ENCODE measurements around the gene PIGA. TPM values are rescaled to one million over a fixed set of nuclear protein-coding genes. Genes with fewer than 3 reads are reported as not detected.

PIGA gene
- polyA plus RNA-seq, 3 donors, result 6.3 to 36.1 (median 6.4) TPM

GRCh38 chrX:15373976-15374375 lies 38.7 kb upstream of the PIGA start:
- H3K27ac Mint-ChIP-seq, result no peak overlapping the region
- H3K27ac ChIP-seq (ENCODE audit: low read depth in 1 of 2, low read length in 2 of 2), result no peak overlapping the region
- peaks cover 0 to 23% of the 10 kb centered on the region in 2 donors for H3K27me3 ChIP-seq (ENCODE audit: control insufficient read depth in 2 of 2, insufficient read depth in 2 of 2, low read length in 2 of 2)
- H4K20me1 ChIP-seq (ENCODE audit: insufficient read depth, low read length), result no peaks in the 10 kb centered on the region
- H3K9me3 Mint-ChIP-seq, result peaks cover 0 to 6% (median 3%) of the 10 kb centered on the region in 7 donors
- no peaks in the 10 kb centered on the region for H3K36me3 Mint-ChIP-seq
- H3K4me1 Mint-ChIP-seq, result no peaks in the 10 kb centered on the region
- no CpG with 5 or more reads among the region's 3 CpGs for WGBS (ENCODE audit: insufficient coverage)
- DNase-seq, result no peak
- no peaks in the 10 kb centered on the region for H3K4me1 ChIP-seq (ENCODE audit: control insufficient read depth in 1 of 2, insufficient read depth in 2 of 2, low read length in 2 of 2)
- TF ChIP-seq, protein P1, sequence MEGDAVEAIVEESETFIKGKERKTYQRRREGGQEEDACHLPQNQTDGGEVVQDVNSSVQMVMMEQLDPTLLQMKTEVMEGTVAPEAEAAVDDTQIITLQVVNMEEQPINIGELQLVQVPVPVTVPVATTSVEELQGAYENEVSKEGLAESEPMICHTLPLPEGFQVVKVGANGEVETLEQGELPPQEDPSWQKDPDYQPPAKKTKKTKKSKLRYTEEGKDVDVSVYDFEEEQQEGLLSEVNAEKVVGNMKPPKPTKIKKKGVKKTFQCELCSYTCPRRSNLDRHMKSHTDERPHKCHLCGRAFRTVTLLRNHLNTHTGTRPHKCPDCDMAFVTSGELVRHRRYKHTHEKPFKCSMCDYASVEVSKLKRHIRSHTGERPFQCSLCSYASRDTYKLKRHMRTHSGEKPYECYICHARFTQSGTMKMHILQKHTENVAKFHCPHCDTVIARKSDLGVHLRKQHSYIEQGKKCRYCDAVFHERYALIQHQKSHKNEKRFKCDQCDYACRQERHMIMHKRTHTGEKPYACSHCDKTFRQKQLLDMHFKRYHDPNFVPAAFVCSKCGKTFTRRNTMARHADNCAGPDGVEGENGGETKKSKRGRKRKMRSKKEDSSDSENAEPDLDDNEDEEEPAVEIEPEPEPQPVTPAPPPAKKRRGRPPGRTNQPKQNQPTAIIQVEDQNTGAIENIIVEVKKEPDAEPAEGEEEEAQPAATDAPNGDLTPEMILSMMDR (IDR thresholded peaks at IDR 0.05), result no peak
- no peak overlapping the region for H3K4me3 Mint-ChIP-seq
- H2AFZ ChIP-seq (ENCODE audit: insufficient read depth, low read depth, low read length, poor library complexity, severe bottlenecking), result no peak overlapping the region
- no peak overlapping the region for H3K9ac ChIP-seq (ENCODE audit: insufficient read depth, low read length, poor library complexity, severe bottlenecking)
- no peaks in the 10 kb centered on the region for H3K36me3 ChIP-seq (replicated peaks in 1 of 2; ENCODE audit: control insufficient read depth in 1 of 2, insufficient read depth in 2 of 2, low read length in 2 of 2)
- no peak overlapping the region for H3K4me3 ChIP-seq (replicated peaks in 1 of 3; ENCODE audit: low read depth in 2 of 3, low read length in 3 of 3)
- H3K27me3 Mint-ChIP-seq (ENCODE audit: low read depth in 3 of 3), result peaks cover 0 to 13% (median 2%) of the 10 kb centered on the region in 3 donors
- no peak overlapping the region for H3K4me2 ChIP-seq (replicated peaks; ENCODE audit: extremely low read depth, low read length, poor library complexity, severe bottlenecking)
- no peaks in the 10 kb centered on the region for H3K9me3 ChIP-seq (replicated peaks in 1 of 2; ENCODE audit: control insufficient read depth in 1 of 2, insufficient read depth in 1 of 2, low read length in 2 of 2)
- intact Hi-C loops (cut with micrococcal nuclease), result no loop called here
- H3K79me2 ChIP-seq (ENCODE audit: insufficient read depth, low read length), result no peaks in the 10 kb centered on the region

GRCh38 chrX:15366506-15367352 lies 31.4 kb upstream of the PIGA start:
- no peak overlapping the region for H3K9ac ChIP-seq (ENCODE audit: insufficient read depth, low read length, poor library complexity, severe bottlenecking)
- peak; percentile 45 to 66 (median 57) for DNase-seq
- Mint-ChIP-seq H3K4me1 (peaks cover 15% of the 10 kb centered on the region), H3K27ac (peak overlapping the region in 6 of 7 donors; percentile 4 to 88 (median 33)), H3K36me3 (no peaks in the 10 kb centered on the region), H3K4me3 (peak overlapping the region in 1 of 2 donors; percentile 53), H3K27me3 (ENCODE audit: low read depth in 3 of 3) (peaks cover 0 to 8% (median 0%) of the 10 kb centered on the region in 3 donors), H3K9me3 (peaks cover 0 to 6% (median 2%) of the 10 kb centered on the region in 7 donors)
- H3K27me3 ChIP-seq (ENCODE audit: control insufficient read depth in 2 of 2, insufficient read depth in 2 of 2, low read length in 2 of 2), result peaks cover 0 to 4% of the 10 kb centered on the region in 2 donors
- H3K4me2 ChIP-seq (replicated peaks; ENCODE audit: extremely low read depth, low read length, poor library complexity, severe bottlenecking), result peak overlapping the region; percentile 26
- intact Hi-C loops (cut with micrococcal nuclease), result no loop called here
- H3K36me3 ChIP-seq (replicated peaks in 1 of 2; ENCODE audit: control insufficient read depth in 1 of 2, insufficient read depth in 2 of 2, low read length in 2 of 2), result no peaks in the 10 kb centered on the region
- peak overlapping the region in 1 of 2 donors; percentile 65 for H3K27ac ChIP-seq (ENCODE audit: low read depth in 1 of 2, low read length in 2 of 2)
- peaks cover 13 to 17% of the 10 kb centered on the region in 2 donors for H3K4me1 ChIP-seq (ENCODE audit: control insufficient read depth in 1 of 2, insufficient read depth in 2 of 2, low read length in 2 of 2)
- H3K9me3 ChIP-seq (replicated peaks in 1 of 2; ENCODE audit: control insufficient read depth in 1 of 2, insufficient read depth in 1 of 2, low read length in 2 of 2), result no peaks in the 10 kb centered on the region
- TF ChIP-seq, protein P1 (IDR thresholded peaks at IDR 0.05), result no peak
- peak overlapping the region; percentile 43 for H2AFZ ChIP-seq (ENCODE audit: insufficient read depth, low read depth, low read length, poor library complexity, severe bottlenecking)
- peak overlapping the region in 1 of 3 experiments; percentile 41 for H3K4me3 ChIP-seq (replicated peaks in 1 of 3; ENCODE audit: low read depth in 2 of 3, low read length in 3 of 3)
- 88% methylated on average over 3 of the region's 9 CpGs for WGBS (ENCODE audit: insufficient coverage)
- no peaks in the 10 kb centered on the region for H4K20me1 ChIP-seq (ENCODE audit: insufficient read depth, low read length)
- no peaks in the 10 kb centered on the region for H3K79me2 ChIP-seq (ENCODE audit: insufficient read depth, low read length)

Data from CD14-positive monocyte (primary cell).